ENCODE measurements around the gene PRSS38. TPM values are rescaled to one million over a fixed set of nuclear protein-coding genes. Genes with fewer than 3 reads are reported as not detected.
A peak's percentile ranks its signal among the peaks of the same experiment; 100 is the strongest.

PRSS38 gene
- total RNA-seq, 2 experiments from 2014 or later: not detected

GRCh38 chr1:227813962-227814361 is 1.5 kb upstream of the PRSS38 start:
- Histone ChIP-seq H3K4me1 (ENCODE audit: insufficient read depth, low read length) (peaks cover 5% of the 10 kb centered on the region), H3K36me3 (ENCODE audit: insufficient read depth, low read length) (no peaks in the 10 kb centered on the region), H3K27ac (ENCODE audit: low read depth in 1 of 2, low read length in 2 of 2) (no peak overlapping the region), H3K4me3 (ENCODE audit: low read length) (no peak overlapping the region), H3K9me3 (ENCODE audit: control insufficient read depth in 1 of 2, insufficient read depth in 1 of 2, low read length in 2 of 2) (peaks cover 8 to 30% of the 10 kb centered on the region in 2 experiments), H3K27me3 (ENCODE audit: control insufficient read depth in 1 of 2, insufficient read depth in 2 of 2, low read length in 2 of 2) (no peaks in the 10 kb centered on the region)
- Mint-ChIP-seq H3K4me1 (ENCODE audit: low read depth) (peaks cover 4% of the 10 kb centered on the region), H3K4me3 (no peak overlapping the region), H3K9me3 (peaks cover 8% of the 10 kb centered on the region), H3K36me3 (ENCODE audit: low read depth) (peaks cover 15% of the 10 kb centered on the region), H3K27ac (no peak overlapping the region), H3K27me3 (no peaks in the 10 kb centered on the region)
- POLR2A ChIA-PET: no interaction called here
- TF ChIP-seq CTCF (IDR thresholded peaks at IDR 0.05): no peak
- intact Hi-C loops (cut with DNase I, micrococcal nuclease): no loop called here
- no peak for ATAC-seq (ENCODE audit: poor library complexity)
- no peak for DNase-seq
- CTCF ChIA-PET: no interaction called here

GRCh38 chr1:227816750-227817446 is 1.4 kb downstream of the PRSS38 start:
- Histone ChIP-seq H3K9me3 (ENCODE audit: control insufficient read depth in 1 of 2, insufficient read depth in 1 of 2, low read length in 2 of 2) (peaks cover 16 to 30% of the 10 kb centered on the region in 2 experiments), H3K36me3 (ENCODE audit: insufficient read depth, low read length) (no peaks in the 10 kb centered on the region), H3K4me3 (ENCODE audit: low read length) (no peak overlapping the region), H3K27ac (ENCODE audit: low read depth in 1 of 2, low read length in 2 of 2) (no peak overlapping the region), H3K4me1 (ENCODE audit: insufficient read depth, low read length) (peaks cover 5% of the 10 kb centered on the region), H3K27me3 (ENCODE audit: control insufficient read depth in 1 of 2, insufficient read depth in 2 of 2, low read length in 2 of 2) (no peaks in the 10 kb centered on the region)
- no peak for TF ChIP-seq CTCF (IDR thresholded peaks at IDR 0.05)
- Mint-ChIP-seq H3K27ac (no peak overlapping the region), H3K4me3 (no peak overlapping the region), H3K36me3 (ENCODE audit: low read depth) (peaks cover 15% of the 10 kb centered on the region), H3K27me3 (no peaks in the 10 kb centered on the region), H3K4me1 (ENCODE audit: low read depth) (no peaks in the 10 kb centered on the region), H3K9me3 (peaks cover 14% of the 10 kb centered on the region)
- no peak for ATAC-seq (ENCODE audit: poor library complexity)
- DNase-seq: peak in 1 of 14 experiments; percentile 31
- ChIA-PET CTCF (no interaction called here), POLR2A (no interaction called here)
- intact Hi-C loops (cut with DNase I, micrococcal nuclease): no loop called here

- peaks cover 13% of the 10 kb centered on the region for H3K4me1 Mint-ChIP-seq (ENCODE audit: low read depth)
- CTCF ChIA-PET: no interaction called here
- Histone ChIP-seq H3K9me3 (ENCODE audit: control insufficient read depth in 1 of 2, insufficient read depth in 1 of 2, low read length in 2 of 2) (peaks cover 3 to 10% of the 10 kb centered on the region in 2 experiments), H3K4me1 (ENCODE audit: insufficient read depth, low read length) (peaks cover 3% of the 10 kb centered on the region), H3K36me3 (ENCODE audit: insufficient read depth, low read length) (no peaks in the 10 kb centered on the region), H3K27ac (ENCODE audit: low read depth in 1 of 2, low read length in 2 of 2) (no peak overlapping the region), H3K4me3 (ENCODE audit: low read length) (no peak overlapping the region), H3K27me3 (ENCODE audit: control insufficient read depth in 1 of 2, insufficient read depth in 2 of 2, low read length in 2 of 2) (no peaks in the 10 kb centered on the region)
- TF ChIP-seq CTCF (IDR thresholded peaks at IDR 0.05): no peak
- no peak overlapping the region for H3K27ac Mint-ChIP-seq
- POLR2A ChIA-PET: no interaction called here
- H3K9me3 Mint-ChIP-seq: peaks cover 19% of the 10 kb centered on the region
- ATAC-seq (ENCODE audit: poor library complexity): no peak
- H3K4me3 Mint-ChIP-seq: no peak overlapping the region
- DNase-seq: no peak
- intact Hi-C loops (cut with DNase I, micrococcal nuclease): no loop called here
- H3K27me3 Mint-ChIP-seq: peaks cover 14% of the 10 kb centered on the region
- peaks cover 3% of the 10 kb centered on the region for H3K36me3 Mint-ChIP-seq (ENCODE audit: low read depth)
Measured at GRCh38 chr1:227823537-227823936, 8.1 kb downstream of the PRSS38 start.

All from CD4-positive, alpha-beta T cell (primary cell).